NCI-H446 treated with DMSO at 0.1 percent for 48 hours (cell line): ENCODE data around the gene MOV10L1.

ENCODE experiments used
- DNase-seq: peaks from one replicate; lab custom pipeline; 2025; lab: John Stamatoyannopoulos, UW

MOV10L1 gene

GRCh38 chr22:50089682-50090411 is at the start of gene MOV10L1:
Gene MOV10L1 (plus strand): TSS chr22:50090006. CDS start chr22:50090089, 83 bp downstream.
- DNase-seq: no peak

GRCh38 chr22:50040717-50041116 is 49.1 kb upstream of the MOV10L1 start:
- DNase-seq: no peak

GRCh38 chr22:50041361-50042065 is 48.3 kb upstream of the MOV10L1 start:
- DNase-seq: no peak

- no peak for DNase-seq
These were observed 45.2 kb upstream of the MOV10L1 start for GRCh38 chr22:50044485-50045118.

GRCh38 chr22:50045211-50046018 is 44.4 kb upstream of the MOV10L1 start:
- no peak for DNase-seq

- no peak for DNase-seq
These were observed 43.8 kb upstream of the MOV10L1 start for GRCh38 chr22:50046019-50046415.

GRCh38 chr22:50046481-50047245 is 43.1 kb upstream of the MOV10L1 start:
- no peak for DNase-seq

- DNase-seq: no peak
These were observed 42.5 kb upstream of the MOV10L1 start for GRCh38 chr22:50047346-50047745.

GRCh38 chr22:50048061-50048765 is 41.6 kb upstream of the MOV10L1 start:
- no peak for DNase-seq

- no peak for DNase-seq
These were observed 41.0 kb upstream of the MOV10L1 start for GRCh38 chr22:50048836-50049235.

GRCh38 chr22:50049299-50050195 is 40.3 kb upstream of the MOV10L1 start:
- DNase-seq: no peak

- no peak for DNase-seq
These were observed 37.9 kb upstream of the MOV10L1 start for GRCh38 chr22:50051930-50052329.

- DNase-seq: no peak
These were observed 35.9 kb upstream of the MOV10L1 start for GRCh38 chr22:50053861-50054260.

GRCh38 chr22:50056214-50056972 is 33.4 kb upstream of the MOV10L1 start:
- no peak for DNase-seq

- DNase-seq: no peak
These were observed 32.3 kb upstream of the MOV10L1 start for GRCh38 chr22:50057278-50058060.

GRCh38 chr22:50058061-50058905 is 31.5 kb upstream of the MOV10L1 start, which contains the start of gene TTLL8:
Gene TTLL8 (minus strand): TSS chr22:50058298.
- no peak for DNase-seq
